NCI-H1105 treated with DMSO at 0.1 percent for 48 hours (cell line): ENCODE measurements around the gene SCAPER.

Experiments used
- DNase-seq: peaks from one replicate; lab custom pipeline; 2025; lab: John Stamatoyannopoulos, UW

The SCAPER gene, protein sequence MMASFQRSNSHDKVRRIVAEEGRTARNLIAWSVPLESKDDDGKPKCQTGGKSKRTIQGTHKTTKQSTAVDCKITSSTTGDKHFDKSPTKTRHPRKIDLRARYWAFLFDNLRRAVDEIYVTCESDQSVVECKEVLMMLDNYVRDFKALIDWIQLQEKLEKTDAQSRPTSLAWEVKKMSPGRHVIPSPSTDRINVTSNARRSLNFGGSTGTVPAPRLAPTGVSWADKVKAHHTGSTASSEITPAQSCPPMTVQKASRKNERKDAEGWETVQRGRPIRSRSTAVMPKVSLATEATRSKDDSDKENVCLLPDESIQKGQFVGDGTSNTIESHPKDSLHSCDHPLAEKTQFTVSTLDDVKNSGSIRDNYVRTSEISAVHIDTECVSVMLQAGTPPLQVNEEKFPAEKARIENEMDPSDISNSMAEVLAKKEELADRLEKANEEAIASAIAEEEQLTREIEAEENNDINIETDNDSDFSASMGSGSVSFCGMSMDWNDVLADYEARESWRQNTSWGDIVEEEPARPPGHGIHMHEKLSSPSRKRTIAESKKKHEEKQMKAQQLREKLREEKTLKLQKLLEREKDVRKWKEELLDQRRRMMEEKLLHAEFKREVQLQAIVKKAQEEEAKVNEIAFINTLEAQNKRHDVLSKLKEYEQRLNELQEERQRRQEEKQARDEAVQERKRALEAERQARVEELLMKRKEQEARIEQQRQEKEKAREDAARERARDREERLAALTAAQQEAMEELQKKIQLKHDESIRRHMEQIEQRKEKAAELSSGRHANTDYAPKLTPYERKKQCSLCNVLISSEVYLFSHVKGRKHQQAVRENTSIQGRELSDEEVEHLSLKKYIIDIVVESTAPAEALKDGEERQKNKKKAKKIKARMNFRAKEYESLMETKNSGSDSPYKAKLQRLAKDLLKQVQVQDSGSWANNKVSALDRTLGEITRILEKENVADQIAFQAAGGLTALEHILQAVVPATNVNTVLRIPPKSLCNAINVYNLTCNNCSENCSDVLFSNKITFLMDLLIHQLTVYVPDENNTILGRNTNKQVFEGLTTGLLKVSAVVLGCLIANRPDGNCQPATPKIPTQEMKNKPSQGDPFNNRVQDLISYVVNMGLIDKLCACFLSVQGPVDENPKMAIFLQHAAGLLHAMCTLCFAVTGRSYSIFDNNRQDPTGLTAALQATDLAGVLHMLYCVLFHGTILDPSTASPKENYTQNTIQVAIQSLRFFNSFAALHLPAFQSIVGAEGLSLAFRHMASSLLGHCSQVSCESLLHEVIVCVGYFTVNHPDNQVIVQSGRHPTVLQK (N-terminal part only)

DNA sequence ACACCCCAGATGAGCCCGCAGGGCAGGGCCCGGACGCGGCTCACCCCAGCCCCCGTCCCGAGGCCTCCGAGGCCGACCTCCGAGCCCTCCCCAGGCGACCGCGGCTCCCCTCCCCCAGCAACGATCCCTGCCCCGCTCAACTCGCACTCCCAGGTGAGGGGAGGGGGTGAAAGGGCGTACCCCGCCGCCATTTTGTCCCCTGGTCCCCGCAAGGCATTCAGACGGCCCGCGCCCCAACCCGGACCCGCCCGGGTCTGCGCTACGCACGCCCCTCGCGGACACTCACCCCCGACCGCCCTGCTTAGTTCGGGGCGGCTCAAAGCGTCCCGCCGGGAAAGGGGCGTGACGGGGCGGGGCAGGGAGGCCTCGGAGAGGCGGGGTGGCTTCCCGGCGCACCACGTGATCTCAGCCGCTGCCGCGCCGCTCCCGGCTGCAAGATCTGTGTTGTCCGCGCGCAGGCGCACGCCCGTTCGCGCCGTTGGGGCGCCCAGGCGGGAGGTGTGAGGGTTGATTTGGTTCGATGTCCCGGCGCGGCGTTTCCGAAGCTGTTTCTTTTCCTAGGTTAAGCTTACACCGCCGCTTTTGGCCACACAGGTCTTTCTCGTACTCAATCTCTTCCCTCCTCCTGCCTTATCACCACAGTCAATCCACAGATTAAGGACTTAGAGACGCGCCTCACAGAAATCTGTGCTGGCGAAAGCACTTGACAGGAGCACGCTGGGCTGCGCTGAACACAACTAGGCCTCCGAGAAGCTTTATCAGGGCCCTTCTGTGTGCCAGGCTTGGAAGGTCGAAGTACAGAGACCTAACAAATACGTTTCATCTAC is at the start of gene SCAPER:
TSS of gene SCAPER (minus strand) at position 328 of the 827 bp plus-strand sequence. CDS start 21,523 bp downstream, outside the sequence.
- DNase-seq = peak; percentile 65

- no peak for DNase-seq
Measured at GRCh38 chr15:76954744-76955143, 49.6 kb upstream of the SCAPER start.

GRCh38 chr15:76953913-76954312 is 48.8 kb upstream of the SCAPER start:
- DNase-seq = no peak

- no peak for DNase-seq
Measured at GRCh38 chr15:76951220-76951619, 46.1 kb upstream of the SCAPER start.

DNA sequence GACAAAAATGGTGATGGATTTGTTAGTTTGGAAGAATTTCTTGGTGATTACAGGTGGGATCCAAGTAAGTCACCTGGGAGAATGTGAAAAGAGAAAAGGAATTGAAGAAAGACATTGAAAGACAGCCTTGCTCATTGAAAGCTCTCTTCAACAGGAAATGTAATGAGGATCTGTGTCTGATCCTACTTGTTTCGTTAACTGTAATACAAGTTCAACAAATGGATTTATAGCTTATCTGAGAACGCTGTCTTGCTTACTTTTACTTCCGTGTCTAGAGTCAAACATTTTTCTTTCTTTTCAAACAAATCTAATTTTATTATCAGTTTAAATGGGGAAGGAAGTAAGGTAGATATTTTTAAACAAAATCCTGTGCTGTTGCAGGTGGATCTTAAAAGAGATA is 42.3 kb upstream of the SCAPER start:
- no peak for DNase-seq

GRCh38 chr15:76945494-76946093 is 40.5 kb upstream of the SCAPER start:
- no peak for DNase-seq

- DNase-seq = no peak
Measured at GRCh38 chr15:76942331-76942730, 37.2 kb upstream of the SCAPER start.

DNA sequence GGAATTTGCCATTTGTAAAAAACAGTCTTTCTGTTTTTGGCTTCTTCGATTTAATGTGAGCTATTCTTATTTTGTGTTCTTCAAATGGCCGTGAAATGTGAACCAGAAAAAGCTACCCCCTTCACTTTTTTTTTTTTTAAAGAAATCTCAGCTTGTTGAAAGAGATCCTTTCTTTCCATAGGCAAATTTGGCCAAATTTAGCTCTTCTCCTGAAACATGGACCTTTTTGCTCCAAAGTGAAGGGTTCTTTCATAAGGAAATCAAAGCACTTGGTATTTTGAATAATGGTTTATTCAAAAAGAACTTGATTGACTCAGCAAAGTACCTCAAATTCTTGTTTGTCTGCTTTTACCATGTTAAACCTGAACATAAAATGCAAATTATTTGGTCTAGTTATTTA is 36.5 kb upstream of the SCAPER start:
- DNase-seq = no peak

DNA sequence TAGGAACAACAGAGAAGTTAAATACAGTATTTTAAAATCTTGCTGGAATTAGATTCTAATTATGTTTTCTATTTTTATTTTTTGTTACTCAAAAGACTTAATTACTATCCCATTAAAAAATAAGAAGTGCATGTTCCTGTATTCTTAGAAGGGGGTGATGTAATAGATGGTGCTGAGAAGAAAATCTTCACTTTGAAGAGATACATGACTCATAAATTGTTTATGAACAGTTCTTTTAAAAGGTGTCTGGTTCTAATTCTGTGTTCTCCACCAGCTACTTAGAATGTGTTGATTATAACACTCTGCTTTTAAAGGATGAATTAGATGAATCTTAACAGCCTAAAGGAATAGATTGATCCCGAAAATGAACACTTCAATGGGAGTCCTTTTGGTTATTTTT is 34.6 kb upstream of the SCAPER start:
- no peak for DNase-seq

GRCh38 chr15:76938752-76939151 is 33.6 kb upstream of the SCAPER start:
- no peak for DNase-seq

DNA sequence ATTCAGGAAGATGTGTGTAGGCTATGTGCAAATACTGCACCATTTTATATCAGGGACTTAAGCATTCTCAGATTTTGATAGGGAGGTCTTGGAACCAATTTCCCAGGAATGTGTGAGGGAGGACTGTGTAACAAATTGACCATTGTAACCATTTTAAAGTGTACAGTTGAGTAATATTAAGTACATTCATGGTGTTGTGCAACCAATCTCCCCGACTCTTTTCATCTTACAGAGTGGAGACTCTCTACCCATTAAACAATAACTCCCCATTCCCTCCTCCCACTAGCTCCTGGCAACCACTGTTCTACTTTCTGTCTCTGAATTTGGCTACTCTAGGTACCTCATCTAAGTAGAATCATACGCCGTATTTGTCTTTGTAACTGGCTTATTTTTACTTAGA is 31.5 kb upstream of the SCAPER start:
- DNase-seq = no peak

DNA sequence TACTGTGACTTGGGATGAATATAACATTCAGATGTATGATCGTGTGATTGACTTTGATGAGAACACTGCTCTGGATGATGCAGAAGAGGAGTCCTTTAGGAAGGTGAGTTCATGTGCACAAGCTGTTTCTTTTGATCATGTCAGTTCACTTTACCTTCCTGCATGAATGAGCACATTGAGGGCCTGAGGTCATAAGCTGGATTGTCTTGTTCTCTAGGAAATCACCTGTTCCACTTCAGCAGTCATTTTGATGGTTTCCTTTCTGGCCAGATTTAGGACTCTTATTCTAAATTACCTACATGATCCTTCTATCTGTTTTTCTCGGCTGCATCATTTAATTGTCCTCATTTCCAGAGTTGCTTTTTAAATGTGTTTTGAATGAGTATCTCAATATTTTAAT is 30.5 kb upstream of the SCAPER start:
- no peak for DNase-seq

DNA sequence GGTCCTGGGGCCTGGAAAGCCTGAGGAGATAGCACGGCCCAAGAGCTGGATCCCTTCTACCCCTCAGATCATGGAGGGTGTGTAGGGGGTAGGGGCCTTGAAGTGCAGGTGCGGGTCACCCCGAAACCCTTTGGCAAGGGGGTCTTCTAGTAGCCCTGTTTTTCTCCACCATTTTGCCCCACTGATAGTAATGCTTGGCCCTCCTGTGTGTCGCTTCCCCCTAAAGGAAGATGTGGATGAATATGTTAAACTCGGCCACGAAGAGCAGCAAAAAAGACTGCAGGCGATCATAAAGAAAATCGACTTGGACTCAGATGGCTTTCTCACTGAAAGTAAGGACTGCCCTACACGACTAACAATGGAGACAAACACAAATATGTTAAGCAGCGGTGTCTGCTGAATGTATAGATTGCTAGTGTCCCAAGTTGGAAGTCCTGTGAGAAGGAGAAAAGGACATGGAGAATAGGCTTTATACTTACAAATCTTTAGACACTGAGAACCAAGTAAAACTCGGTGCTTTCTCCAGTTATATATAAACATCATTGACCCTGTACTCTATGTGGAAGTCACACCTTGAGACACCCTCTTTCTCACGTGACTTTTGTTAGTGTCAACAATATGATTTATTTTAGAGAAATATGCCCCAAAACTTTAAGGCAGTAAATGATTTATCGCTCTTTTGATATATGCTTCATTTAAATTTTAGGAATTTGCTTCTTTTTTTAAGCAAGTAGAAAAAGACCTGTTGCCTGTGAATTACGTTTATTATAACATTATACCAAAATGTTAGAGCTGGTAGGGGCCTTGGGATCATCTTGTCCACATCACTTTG is 27.2 kb upstream of the SCAPER start:
- DNase-seq = no peak

DNA sequence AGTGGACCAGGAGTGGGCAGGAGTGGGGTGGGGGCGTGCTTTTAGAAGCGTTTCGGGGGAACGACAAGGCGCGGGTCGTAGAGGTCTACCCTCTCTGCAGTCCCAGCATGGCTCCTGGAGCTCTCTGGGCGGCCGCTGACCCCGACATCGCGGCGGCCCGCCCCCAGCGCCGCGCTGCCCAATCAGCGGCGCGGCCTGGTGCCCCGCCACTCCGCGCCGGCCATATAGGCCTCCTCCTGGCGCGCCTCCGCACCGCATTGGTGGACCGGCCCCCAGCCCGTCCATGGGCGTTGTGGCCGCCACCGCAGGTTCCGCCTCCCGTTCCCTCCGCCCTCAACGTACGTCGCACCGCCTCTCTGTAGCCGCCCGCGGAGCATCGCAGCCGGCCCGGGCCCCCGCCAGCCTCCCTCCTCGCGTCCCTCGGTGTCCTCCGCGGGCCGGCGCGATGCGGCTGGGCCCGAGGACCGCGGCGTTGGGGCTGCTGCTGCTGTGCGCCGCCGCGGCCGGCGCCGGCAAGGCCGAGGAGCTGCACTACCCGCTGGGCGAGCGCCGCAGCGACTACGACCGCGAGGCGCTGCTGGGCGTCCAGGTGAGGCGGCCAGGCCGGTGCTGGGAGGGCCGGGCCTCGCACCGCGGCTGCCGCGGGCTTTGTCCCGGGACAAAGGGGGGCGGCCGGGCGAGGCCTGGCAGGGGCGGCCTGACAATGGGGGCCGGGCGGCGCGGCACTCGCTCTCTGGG is 26.4 kb upstream of the SCAPER start, which contains the start of gene RCN2:
TSS of gene RCN2 (plus strand) at position 353 of the 738 bp plus-strand sequence. CDS start at position 446, 93 bp downstream.
- peak; percentile 88 for DNase-seq

- DNase-seq = no peak
Measured at GRCh38 chr15:76930831-76931396, 25.8 kb upstream of the SCAPER start.

DNA sequence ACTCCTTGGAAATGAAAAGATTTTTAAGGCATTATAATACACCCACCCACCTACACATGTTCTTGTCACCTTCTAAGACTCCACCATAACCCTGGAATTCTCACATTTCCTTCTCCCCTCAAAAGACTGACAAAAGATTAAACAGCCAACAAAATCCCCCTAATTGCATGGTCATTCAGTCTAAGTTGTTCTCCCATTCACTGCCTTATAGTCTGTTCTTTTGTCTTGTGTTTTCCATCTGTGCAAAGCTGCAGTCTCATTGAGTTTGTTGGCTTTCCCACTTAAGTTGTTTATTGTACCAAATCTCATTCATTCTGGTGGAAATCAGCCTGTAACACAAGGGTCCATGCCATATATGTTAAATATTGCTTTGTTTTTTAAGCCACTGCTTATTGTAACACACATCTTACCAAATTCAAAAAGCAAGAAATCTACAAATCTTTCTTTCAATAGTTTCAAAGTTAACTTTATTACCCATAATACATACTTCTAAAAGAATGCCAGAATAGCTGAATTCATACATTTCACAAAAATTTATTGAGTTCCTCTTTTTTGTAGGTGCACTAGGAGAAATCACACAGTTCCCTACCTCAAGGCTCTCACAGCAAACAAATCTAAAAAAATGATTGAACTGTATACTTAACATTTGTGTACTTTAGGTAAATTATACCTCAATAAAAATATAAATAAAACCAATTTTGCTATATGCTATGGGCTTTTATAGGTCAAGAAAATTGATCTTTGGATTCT is 24.0 kb upstream of the SCAPER start:
- no peak for DNase-seq

GRCh38 chr15:76928201-76928600 is 23.1 kb upstream of the SCAPER start:
- no peak for DNase-seq

DNA sequence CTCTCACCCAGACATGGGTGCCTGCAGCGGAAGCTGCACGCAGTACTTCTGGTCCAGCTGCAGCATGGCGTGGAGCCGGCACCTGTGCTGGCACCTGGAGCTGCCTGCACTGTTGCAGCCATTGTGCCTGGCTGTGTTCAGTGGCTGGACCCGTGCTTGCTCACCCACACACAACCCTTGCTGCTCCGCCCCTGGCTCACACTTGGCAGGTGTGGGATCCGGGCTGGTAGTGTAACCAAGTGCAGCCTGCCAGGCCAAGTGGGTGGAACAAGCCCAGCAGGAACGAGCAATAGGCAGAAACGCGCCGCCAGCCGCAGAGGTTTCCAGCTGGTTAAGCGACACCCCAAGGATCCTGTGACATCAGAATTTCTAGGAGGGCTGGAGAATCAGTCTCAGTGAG is 11.2 kb upstream of the SCAPER start:
- DNase-seq = no peak
